Amygdala (tissue), 56 donors: ENCODE results near the gene EHF.

Source experiments
- DNase-seq, 56 donors: peaks; one replicate each; lab custom pipeline; 2025; lab: John Stamatoyannopoulos, UW

The EHF gene

GRCh38 chr11:34642001-34642554, 21.2 kb downstream of the EHF start:
- no peak for DNase-seq

GRCh38 chr11:34642873-34643272, 22.0 kb downstream of the EHF start:
- no peak for DNase-seq

- no peak for DNase-seq
Observed at GRCh38 chr11:34643311-34643710, 22.4 kb downstream of the EHF start.

- DNase-seq, result no peak
Observed at GRCh38 chr11:34643846-34644245, 23.0 kb downstream of the EHF start.

GRCh38 chr11:34644669-34645406, 23.9 kb downstream of the EHF start:
- no peak for DNase-seq

GRCh38 chr11:34646431-34646830, 25.5 kb downstream of the EHF start:
- no peak for DNase-seq

GRCh38 chr11:34647131-34647530, 26.2 kb downstream of the EHF start:
- no peak for DNase-seq

- no peak for DNase-seq
Observed at GRCh38 chr11:34647532-34647931, 26.6 kb downstream of the EHF start.

- DNase-seq, result no peak
Observed at GRCh38 chr11:34648036-34648435, 27.1 kb downstream of the EHF start.

GRCh38 chr11:34649597-34649996, 28.7 kb downstream of the EHF start:
- no peak for DNase-seq

GRCh38 chr11:34650528-34650927, 29.6 kb downstream of the EHF start:
- DNase-seq, result no peak

- no peak for DNase-seq
Observed at GRCh38 chr11:34651551-34651950, 30.7 kb downstream of the EHF start.

GRCh38 chr11:34652191-34652973, 31.5 kb downstream of the EHF start:
- no peak for DNase-seq

GRCh38 chr11:34653031-34653430, 32.1 kb downstream of the EHF start:
- no peak for DNase-seq

GRCh38 chr11:34653851-34654482, 33.1 kb downstream of the EHF start:
- DNase-seq, result peak in 1 of 56 donors; percentile 7

- peak in 28 of 56 donors; percentile 5 to 74 (median 33) for DNase-seq
Observed at GRCh38 chr11:34654483-34655334, 33.8 kb downstream of the EHF start.

- DNase-seq, result no peak
Observed at GRCh38 chr11:34655335-34656008, 34.6 kb downstream of the EHF start.

- DNase-seq, result peak in 25 of 56 donors; percentile 6 to 71 (median 36)
Observed at GRCh38 chr11:34656062-34656720, 35.3 kb downstream of the EHF start.
